Inflammatory macrophage treated with lipopolysaccharide for 1 hour (primary cell): ENCODE measurements around the gene RPS8.
"Not testable (repeated sequence)": the region's sequence is repeated elsewhere in the genome, so short reads cannot be mapped to it uniquely, and the experiment has no call there.

ENCODE experiments used
- DNase-seq, 2 donors: peaks; one replicate each; pipeline ENCODE4 v3.0.0-alpha.2; 2020 to 2022

The RPS8 gene

DNA sequence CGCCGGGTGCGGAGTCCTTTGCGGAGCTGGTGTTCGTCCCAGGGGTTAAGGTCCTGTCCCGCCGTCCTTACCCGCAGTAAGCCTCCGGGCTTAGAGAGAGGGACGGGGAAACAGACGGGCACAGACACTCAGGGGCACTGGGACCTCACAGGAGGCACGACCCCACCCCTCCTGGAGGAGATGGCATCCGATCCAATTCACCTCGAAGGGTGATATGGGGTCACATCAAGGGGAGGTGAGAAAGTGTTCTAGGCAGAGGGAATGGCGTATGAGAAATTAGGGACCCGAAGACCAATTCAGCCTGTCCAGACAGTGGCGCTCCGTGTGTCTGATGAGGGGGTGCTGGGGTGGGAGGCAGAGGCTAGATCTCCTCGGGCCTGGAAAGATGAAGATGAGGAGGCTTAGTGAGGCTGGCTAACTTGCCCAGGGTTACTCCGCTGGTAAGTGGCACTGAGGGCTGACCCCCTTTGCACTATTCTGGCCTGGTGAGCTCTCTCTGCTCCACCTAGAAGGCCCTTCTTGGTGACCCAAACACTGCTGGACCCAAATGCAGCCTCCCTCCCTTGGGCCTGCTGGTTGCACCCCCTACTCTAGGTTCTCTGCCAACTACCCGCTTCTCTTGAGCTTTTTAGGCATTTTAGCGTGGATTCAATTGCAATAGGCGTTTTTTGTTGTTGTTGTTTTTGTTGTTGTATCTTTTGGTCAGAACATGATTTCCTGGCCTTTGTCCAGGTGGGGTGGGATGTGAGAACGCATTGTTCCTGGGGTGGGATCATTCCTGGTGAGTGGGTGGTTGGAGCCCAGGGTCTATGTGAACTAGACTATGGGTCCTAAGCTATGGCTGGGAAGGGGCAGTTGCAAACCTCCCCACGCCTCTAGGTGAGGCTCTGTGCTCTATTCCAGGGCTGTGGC lies 45.2 kb downstream of the RPS8 start:
- no peak for DNase-seq

DNA sequence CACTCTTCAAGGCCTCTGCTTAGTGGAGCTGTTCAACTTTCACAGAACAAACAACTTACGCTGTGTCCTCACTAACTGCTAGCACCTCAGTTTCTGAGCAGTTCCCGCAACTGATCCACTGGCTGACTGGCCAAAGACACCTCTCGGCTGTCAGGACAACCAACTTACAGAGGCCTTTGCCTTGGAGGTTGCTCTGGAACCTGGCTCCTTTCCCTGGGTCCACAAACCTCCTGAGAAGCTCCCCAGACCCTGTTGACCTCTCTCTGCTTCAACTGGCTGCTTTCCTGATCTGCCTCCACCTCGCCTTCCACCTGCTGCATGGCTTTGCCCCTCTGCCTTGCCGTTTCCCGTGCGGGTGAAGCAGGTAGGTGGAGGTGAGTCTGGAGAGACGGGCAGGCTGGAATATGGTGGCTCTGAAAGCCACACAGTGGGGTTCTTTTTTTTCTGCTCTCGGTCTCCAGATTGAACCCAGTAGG lies 45.9 kb downstream of the RPS8 start:
- DNase-seq = no peak

DNA sequence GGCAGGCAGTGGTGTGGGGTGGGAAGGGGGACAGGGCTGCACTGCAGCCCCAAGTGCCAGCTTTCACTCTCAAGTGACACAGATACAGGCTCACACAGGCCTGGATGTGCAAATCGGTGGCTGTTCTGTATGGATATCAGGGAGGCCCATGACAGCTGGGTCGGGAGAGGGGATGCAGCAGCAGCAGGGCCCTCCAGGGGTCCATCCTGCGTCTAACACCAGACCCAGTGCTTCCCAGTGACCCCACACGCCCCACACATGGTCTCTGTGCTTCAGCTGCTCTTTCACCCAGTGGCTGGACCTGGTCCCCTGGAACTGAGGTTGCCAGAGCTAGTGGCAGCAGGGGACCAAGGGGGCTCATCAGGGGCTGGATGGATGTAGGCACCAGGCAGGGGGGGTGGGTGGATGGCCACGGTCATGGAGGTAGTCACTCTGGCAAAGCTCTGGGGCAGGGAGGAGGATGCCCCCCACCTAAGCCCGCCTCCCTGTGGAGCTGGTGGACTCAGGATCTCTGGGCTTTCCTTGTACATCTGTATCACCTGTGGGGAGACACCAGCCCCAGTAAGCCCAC lies 46.9 kb downstream of the RPS8 start:
- no peak for DNase-seq

DNA sequence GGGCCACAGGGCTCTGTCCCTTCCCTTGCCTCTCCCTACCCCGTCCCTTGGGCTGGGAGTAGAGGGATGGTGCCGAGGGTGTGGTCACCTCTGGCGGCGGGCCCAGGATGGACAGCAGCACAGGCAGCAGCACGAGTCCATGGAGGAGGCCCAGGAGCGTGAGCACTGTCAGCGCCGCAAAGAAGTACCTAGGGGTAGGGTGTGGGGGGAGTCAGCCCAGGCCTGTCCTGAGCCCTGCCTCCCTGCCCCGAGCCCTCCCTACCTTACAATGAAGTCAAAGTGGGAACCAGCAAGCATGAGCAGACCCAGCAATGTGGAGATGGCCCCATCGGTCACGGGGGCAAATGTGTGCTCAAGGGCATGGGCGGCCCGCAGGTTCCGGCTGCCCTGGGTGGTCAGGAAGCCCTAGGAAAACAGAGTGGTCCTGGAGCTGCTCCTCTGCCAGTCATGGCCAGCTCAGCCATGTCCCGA lies 47.7 kb downstream of the RPS8 start:
- no peak for DNase-seq

DNA sequence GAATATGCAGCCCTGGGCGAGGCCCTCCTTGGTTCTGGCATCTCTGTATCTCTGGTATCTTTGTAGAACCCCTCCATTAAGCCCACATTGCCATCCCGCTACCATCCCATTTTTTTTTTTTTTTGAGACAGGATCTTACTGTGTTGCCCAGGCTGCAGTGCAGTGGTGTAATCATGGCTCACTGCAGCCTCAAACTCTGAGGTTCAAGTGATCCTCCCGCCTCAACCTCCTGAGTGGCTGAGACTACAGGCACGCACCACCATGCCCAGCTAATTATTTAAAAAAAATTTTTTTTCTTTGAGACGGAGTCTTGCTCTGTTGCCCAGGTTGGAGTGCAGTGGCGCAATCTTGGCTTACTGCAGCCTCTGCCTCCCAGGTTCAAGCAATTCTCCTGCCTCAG lies 49.1 kb downstream of the RPS8 start:
- DNase-seq = not testable (repeated sequence)

DNA sequence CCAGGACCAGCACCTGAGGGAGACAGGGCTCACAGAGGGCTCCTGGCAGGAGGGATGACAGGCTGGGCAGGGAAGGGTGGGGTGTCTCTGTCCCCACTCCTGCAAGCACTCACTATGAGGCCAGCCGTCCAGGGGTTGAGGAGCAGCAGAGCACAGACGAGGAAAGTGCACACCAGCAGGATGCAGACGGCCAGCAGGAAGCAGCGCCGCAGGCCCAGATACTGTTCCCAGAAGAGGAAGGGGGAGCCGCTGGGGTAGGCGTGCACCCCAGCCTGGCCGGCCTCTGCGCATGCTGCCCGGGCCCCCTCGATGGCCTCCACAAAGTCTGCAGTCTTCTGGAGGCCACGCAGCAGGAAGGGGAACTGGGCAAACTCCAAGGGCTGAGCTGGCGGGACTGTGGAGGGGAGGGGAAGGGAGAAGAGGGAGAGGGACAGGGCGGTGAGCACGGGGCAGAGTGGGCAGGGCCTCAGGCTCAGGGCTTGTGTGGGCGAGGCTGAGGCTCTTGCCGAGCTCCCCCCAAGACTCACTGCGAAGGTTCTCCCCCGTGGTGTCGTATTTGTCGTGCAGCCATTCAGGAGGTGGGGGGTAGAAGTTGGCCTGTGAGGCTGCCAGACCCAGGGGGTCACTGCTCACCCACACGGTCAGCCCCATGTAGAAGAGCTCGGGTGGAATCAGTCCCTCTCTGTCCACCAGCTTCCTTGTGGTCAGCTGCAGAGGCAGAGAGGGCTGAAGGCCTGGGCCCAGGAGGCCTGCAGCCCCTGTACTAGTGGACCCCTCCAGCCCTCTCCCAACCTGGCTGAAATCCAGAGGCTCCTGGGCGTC lies 51.2 kb downstream of the RPS8 start:
- peak; percentile 75 to 76 for DNase-seq

DNA sequence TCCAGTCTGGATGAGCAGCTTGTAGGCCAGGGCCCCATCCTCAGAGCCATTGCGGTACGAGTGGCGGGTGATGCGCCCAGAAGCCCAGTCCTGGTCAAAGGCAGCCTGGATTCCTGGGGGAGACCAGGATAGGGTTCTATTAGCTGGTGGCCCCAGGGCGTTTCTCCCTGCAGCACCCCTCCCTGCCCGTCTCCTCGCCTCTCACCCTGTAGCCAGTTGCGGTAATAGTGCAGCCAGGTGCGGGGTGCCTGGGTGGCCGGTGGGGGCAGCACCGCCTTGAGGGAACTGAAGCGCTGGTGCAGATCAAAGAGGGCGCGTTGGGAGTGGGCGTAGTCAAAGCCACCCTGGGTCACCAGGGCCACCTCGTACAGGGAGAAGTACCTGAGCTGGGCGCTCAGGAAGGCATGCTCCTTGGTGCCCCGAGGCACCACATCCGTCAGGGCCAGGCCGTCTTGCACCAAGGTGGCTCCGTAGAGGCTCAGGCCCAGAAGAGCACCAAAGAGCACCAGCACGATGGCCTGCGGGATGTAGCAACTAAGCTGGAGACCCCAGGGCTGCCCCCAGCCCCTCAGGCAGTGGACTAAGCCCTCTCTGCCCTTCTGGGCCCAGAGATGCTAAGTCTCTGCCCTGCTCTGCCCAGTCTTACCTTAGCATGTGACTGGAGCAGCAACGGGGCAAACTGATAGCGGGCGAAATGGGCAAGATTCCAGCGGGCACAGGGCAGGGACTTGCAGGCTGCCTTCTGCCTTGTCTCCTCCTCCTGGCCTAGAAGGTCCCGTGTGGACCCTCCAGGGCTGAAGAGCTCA lies 52.1 kb downstream of the RPS8 start:
- DNase-seq = no peak

DNA sequence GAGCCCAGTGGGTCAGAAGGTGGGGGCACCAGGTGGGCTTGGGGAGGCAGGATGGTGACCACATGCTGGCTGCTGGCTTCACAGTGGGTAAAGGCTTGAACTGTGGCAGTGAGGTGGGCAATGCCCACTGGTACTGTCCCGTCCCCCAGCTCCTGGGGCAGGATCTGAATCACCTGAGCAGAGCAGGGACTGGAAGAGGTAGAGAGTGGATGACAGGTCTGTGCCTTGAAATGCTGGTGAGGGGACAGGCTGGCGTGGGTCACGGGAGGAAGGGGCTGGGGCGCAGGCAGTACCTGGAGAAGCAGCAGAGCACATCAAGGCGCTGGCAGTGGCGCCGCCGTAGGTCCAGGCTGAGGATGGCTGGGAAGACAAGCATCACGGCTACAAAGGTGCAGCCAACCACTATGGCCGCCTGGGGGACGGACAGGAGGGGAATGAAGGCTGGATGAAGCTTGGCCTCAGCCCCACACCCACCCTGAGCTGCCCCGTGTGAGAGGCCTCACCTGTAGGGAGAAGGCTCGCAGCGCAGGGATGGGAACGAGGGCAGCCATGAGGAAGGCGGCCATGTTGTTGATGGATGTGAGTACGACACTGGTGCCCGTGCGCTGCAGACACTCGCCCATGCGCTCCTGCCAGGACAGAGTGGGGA lies 52.8 kb downstream of the RPS8 start:
- no peak for DNase-seq
